ENCODE results near the gene MRPS31.

The MRPS31 gene

DNA sequence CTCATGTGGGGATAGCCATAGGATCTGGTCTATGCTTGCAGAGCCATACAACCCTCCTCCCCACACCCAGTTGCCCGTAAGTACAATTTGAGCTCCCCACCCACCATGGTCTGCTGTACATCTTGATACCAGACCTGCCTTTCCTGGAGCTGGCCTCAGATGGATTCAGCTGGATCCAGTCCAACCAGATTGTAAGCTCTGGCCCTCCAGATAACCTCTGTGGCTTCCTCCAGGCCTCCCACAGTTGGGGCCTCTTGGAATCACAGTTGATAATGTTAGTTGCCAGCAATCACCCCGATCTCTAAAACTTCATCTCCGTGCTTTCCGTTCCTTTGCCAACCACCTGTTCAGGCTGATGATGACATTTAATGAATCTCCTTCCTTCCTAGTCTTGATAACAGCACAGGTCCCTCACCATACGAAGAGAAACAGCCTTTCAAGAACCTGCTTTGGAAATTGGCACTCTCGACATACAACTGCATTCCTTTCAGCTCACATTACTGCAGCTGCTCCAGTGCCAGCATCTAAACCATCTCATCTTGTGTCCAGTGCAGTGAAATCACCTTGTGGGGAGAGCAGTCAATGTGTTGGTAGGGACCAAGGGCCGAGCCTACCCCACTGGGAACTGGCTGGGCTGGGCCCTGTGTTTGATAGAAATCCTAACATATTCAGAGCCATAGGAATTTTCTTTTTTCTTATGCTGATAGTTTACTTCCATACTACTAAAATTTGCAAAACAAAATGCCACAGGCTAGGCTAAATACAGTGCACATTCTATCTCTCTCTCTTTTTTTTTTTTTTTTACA lies 89.4 kb downstream of the MRPS31 start:
- Histone ChIP-seq H3K4me3 (ENCODE audit: low read depth, low read length) (no peak overlapping the region), H3K9me3 (ENCODE audit: severe bottlenecking) (no peaks in the 10 kb centered on the region), H3K27me3 (ENCODE audit: insufficient read depth, low read depth, severe bottlenecking) (no peaks in the 10 kb centered on the region), H3K36me3 (no peaks in the 10 kb centered on the region), H3K27ac (no peak overlapping the region)
- no peak for DNase-seq
- TF ChIP-seq, protein P1, sequence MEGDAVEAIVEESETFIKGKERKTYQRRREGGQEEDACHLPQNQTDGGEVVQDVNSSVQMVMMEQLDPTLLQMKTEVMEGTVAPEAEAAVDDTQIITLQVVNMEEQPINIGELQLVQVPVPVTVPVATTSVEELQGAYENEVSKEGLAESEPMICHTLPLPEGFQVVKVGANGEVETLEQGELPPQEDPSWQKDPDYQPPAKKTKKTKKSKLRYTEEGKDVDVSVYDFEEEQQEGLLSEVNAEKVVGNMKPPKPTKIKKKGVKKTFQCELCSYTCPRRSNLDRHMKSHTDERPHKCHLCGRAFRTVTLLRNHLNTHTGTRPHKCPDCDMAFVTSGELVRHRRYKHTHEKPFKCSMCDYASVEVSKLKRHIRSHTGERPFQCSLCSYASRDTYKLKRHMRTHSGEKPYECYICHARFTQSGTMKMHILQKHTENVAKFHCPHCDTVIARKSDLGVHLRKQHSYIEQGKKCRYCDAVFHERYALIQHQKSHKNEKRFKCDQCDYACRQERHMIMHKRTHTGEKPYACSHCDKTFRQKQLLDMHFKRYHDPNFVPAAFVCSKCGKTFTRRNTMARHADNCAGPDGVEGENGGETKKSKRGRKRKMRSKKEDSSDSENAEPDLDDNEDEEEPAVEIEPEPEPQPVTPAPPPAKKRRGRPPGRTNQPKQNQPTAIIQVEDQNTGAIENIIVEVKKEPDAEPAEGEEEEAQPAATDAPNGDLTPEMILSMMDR (IDR thresholded peaks at IDR 0.05; ENCODE audit: low read depth, low read length) = no peak

DNA sequence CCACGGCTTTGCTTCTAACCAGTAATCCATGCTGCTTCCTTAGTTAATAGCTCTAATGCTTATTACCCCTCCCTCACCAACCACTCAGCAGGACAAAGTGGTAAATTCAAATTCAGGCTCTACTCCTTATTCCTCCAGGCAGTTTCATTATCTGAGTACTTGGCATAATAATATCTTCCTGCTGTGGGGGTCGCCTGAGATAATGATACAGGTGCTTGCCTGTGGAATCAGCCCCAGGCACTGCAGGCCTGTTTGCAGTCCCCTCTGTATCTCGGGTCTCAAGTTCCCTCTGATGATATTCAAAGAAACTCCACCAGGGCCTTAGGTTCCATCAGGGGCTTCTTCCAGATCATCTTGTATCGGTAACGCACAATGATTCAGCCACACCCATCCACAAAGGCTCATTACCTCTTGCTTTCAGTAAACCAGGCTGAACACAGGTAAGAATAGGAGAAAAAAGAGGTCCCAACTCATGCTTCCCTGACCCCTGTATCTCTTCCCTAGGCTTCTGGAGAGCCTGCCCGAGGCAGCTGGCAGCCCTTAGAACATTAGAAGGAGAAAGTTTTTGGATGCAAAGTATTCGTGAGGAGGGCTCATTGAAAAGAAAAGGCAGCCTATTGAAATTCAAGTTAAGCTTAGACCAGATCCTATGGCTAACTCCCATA lies 90.2 kb downstream of the MRPS31 start:
- H3K4me3 ChIP-seq (ENCODE audit: low read depth, low read length) = no peak overlapping the region

DNA sequence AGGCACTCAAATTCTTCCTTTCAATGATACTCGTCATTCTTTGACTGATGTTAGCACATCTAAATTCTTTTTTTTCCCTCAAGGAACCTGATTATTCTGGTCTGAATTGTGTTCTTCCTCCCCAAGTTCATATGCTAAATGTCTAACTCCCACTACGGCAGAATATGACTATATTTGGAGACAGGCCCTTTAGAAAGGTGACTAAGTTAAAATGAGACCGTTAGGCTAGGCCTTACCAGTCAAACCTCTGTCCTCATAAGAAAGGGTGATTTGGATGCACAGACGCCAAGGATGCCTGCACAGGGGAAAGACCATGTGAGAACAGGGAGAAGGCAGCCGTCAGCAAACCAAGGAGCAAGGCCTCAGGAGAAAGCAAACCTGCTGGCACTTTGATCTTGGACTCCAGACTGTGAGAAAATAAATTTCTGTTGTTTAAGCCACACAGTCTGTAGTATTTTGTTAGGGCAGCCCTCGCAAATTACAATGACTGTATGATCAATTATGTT lies 91.5 kb downstream of the MRPS31 start:
- Histone ChIP-seq H3K9me3 (ENCODE audit: severe bottlenecking) (no peaks in the 10 kb centered on the region), H3K36me3 (no peaks in the 10 kb centered on the region), H3K27me3 (ENCODE audit: insufficient read depth, low read depth, severe bottlenecking) (no peaks in the 10 kb centered on the region), H3K27ac (no peak overlapping the region), H3K4me3 (ENCODE audit: low read depth, low read length) (no peak overlapping the region)
- DNase-seq = no peak
- TF ChIP-seq, protein P1 (IDR thresholded peaks at IDR 0.05; ENCODE audit: low read depth, low read length) = no peak

More for the DNA sequence above, 90.2 kb downstream of the MRPS31 start:
- no peak overlapping the region for H3K27ac ChIP-seq
- H3K9me3 ChIP-seq (ENCODE audit: severe bottlenecking) = no peaks in the 10 kb centered on the region
- no peak for DNase-seq
- TF ChIP-seq, protein P1 (IDR thresholded peaks at IDR 0.05; ENCODE audit: low read depth, low read length) = no peak
- H3K36me3 ChIP-seq = no peaks in the 10 kb centered on the region
- H3K27me3 ChIP-seq (ENCODE audit: insufficient read depth, low read depth, severe bottlenecking) = no peaks in the 10 kb centered on the region

All from WERI-Rb-1 (cell line).